Measurements from ENCODE around the gene COL4A2. TPM values are rescaled to one million over a fixed set of nuclear protein-coding genes. Genes with fewer than 3 reads are reported as not detected.
"Not testable (repeated sequence)": the region's sequence is repeated elsewhere in the genome, so short reads cannot be mapped to it uniquely, and the experiment has no call there.

The COL4A2 gene
- polyA plus RNA-seq, 1 experiment, result 886 TPM

GRCh38 chr13:110392510-110393240 is 85.6 kb downstream of the COL4A2 start:
- H3K36me3 ChIP-seq (ENCODE audit: control insufficient read depth, insufficient read depth, low read length), result peaks cover 1% of the 10 kb centered on the region; the same call in 1 of the 2 replicates
- no peak for DNase-seq (ENCODE audit: low read depth)
- ChIA-PET CTCF (interaction anchor here (1.0 kb wide), 1 partner anchor 19 kb away, joined by 3 read pairs; no protein-coding TSS in a partner anchor), POLR2A (no interaction called here)
- H3K27me3 ChIP-seq (ENCODE audit: control insufficient read depth, insufficient read depth, low read length), result no peaks in the 10 kb centered on the region
- TF ChIP-seq CTCF (IDR thresholded peaks at IDR 0.05; ENCODE audit: insufficient read depth, low read depth, low read length), result no peak
- H3K4me3 ChIP-seq (ENCODE audit: low read depth, low read length), result no peak overlapping the region

DNA sequence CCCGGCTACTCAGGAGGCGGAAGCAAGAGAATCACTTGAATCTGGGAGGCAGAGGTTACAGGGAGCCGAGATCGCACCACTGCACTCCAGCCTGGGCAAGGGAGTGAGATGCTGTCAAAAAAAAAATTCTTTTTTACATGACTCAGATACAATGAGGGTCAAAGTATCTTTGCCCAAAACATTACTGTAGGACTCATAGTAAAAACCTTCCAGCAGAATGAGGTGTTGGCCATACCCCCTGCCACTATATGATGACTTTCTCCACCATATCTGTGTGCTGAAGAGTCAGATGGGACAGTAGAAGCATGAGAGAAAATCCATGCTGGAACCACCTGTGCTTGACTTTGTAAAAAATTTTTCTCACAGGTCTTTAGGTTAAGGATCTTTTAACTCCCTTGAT is 86.7 kb downstream of the COL4A2 start:
- POLR2A ChIA-PET, result no interaction called here
- Histone ChIP-seq H3K4me3 (ENCODE audit: low read depth, low read length) (no peak overlapping the region), H3K27me3 (ENCODE audit: control insufficient read depth, insufficient read depth, low read length) (no peaks in the 10 kb centered on the region), H3K36me3 (ENCODE audit: control insufficient read depth, insufficient read depth, low read length) (peaks cover 1% of the 10 kb centered on the region; the same call in 1 of the 2 replicates)
- DNase-seq (ENCODE audit: low read depth), result no peak
- no peak for TF ChIP-seq CTCF (IDR thresholded peaks at IDR 0.05; ENCODE audit: insufficient read depth, low read depth, low read length)
- CTCF ChIA-PET, result no interaction called here

DNA sequence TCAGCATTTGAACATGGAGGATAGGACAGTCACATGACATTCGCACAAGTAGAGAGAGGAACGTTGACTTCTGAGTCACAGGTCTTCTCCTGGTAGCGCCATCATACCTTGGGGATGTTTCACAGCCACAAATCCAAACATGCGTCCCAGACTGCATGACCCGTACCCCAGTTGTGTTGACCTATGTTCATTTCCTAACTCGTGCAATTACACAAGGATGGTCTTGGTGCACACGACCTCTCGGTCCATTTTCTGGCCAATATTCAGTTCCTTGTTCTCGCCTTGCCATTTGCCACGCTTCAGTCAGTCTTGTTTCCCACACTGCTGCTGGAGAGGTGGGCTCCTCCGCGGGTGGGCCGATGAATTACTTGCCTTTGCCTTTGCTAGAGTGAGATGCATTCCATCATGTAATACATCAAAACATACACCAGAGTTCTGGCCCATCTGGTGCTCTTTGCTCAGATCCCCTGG is 87.3 kb downstream of the COL4A2 start:
- ChIA-PET CTCF (no interaction called here), POLR2A (no interaction called here)
- Histone ChIP-seq H3K27me3 (ENCODE audit: control insufficient read depth, insufficient read depth, low read length) (no peaks in the 10 kb centered on the region), H3K36me3 (ENCODE audit: control insufficient read depth, insufficient read depth, low read length) (no peaks in the 10 kb centered on the region; the same call in 1 of the 2 replicates), H3K4me3 (ENCODE audit: low read depth, low read length) (no peak overlapping the region)
- TF ChIP-seq CTCF (IDR thresholded peaks at IDR 0.05; ENCODE audit: insufficient read depth, low read depth, low read length), result no peak
- no peak for DNase-seq (ENCODE audit: low read depth)

GRCh38 chr13:110395616-110396015 is 88.5 kb downstream of the COL4A2 start:
- H3K27me3 ChIP-seq (ENCODE audit: control insufficient read depth, insufficient read depth, low read length); CTCF ChIA-PET; H3K4me3 ChIP-seq (ENCODE audit: low read depth, low read length); H3K36me3 ChIP-seq (ENCODE audit: control insufficient read depth, insufficient read depth, low read length); POLR2A ChIA-PET; DNase-seq (ENCODE audit: low read depth): not testable (repeated sequence)

DNA sequence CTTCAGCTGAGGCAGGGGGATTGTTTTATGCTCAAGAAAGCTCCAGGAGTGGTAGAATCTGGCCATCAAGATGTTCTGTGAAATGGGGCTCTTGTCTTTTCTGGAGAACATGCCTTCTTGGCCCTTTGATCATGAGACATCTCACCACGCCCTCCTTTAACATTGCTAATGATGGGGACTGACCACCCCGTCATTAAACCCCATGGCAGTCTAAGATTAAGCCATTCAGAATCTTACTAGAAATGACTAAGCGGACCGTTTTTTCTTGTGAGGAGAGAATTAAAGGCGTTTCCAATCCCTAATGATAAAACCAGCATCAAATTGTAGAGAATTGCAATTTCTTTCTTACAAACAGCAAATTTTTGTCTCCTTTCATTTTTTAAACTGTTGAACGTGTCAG is 89.4 kb downstream of the COL4A2 start:
- H3K27me3 ChIP-seq (ENCODE audit: control insufficient read depth, insufficient read depth, low read length), result no peaks in the 10 kb centered on the region
- ChIA-PET CTCF (no interaction called here), POLR2A (no interaction called here)
- no peak for TF ChIP-seq CTCF (IDR thresholded peaks at IDR 0.05; ENCODE audit: insufficient read depth, low read depth, low read length)
- no peak overlapping the region for H3K4me3 ChIP-seq (ENCODE audit: low read depth, low read length)
- no peak for DNase-seq (ENCODE audit: low read depth)
- no peaks in the 10 kb centered on the region for H3K36me3 ChIP-seq (ENCODE audit: control insufficient read depth, insufficient read depth, low read length)

DNA sequence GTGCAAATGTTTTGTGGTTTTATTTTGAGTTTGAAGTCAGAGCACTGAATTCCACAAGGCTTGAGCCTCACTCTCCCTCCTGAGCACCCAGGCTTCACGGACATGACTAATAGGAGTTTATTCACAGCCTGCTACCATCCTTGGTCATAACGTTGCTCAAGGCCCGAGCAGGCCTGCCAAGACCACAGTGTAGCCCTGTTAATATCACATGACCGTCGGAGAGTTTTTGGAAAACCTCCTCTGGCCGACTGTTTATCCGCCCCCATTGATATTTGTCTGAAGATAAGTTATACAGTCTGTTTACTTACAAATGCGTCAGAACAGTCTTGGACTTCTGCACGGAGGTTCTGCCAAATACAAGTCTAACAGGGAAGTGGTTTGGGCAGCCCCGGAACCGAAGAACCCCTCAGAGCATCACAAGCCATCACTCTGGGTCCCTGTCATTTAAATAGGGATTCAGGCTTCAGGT is 89.9 kb downstream of the COL4A2 start:
- ChIA-PET POLR2A (no interaction called here), CTCF (no interaction called here)
- peak; percentile 99 for DNase-seq (ENCODE audit: low read depth)
- peak overlapping the region; percentile 16 for H3K4me3 ChIP-seq (ENCODE audit: low read depth, low read length)
- no peaks in the 10 kb centered on the region for H3K36me3 ChIP-seq (ENCODE audit: control insufficient read depth, insufficient read depth, low read length)
- H3K27me3 ChIP-seq (ENCODE audit: control insufficient read depth, insufficient read depth, low read length), result no peaks in the 10 kb centered on the region
- TF ChIP-seq CTCF (IDR thresholded peaks at IDR 0.05; ENCODE audit: insufficient read depth, low read depth, low read length), result no peak
